OCI-LY3 (cell line): Measurements from ENCODE around the gene PTPRQ.

ENCODE experiments used
- H2AFZ ChIP-seq: fragments of 200-600, 300-600 bp; shearing (Covaris generic); 2 replicates; pipeline ENCODE4 v1.6.0; 2014; ENCODE audit warnings: antibody characterized with exemption, low read depth, low read length
- H3K27ac ChIP-seq: fragments of 200-600, 300-600 bp; sonication (generic); 2 replicates; pipeline ENCODE4 v1.5.1; 2014; ENCODE audit warnings: mild to moderate bottlenecking, low read length, moderate library complexity, mixed read lengths
- H3K27me3 ChIP-seq: fragments of 200-600, 300-600 bp; sonication (generic); 2 replicates; pipeline ENCODE4 v1.6.1; 2014; ENCODE audit warnings: low read depth, low read length, mixed read lengths
- H3K36me3 ChIP-seq: fragments of 200-600, 300-600 bp; sonication (generic); replicated peaks from 2 replicates; pipeline ENCODE3; 2014; ENCODE audit warnings: low read depth, low read length, mixed read lengths
- H3K4me1 ChIP-seq: fragments of 300-600, 200-600 bp; sonication (generic); 2 replicates; pipeline ENCODE4 v1.6.1; 2014; ENCODE audit warnings: low read length, mixed read lengths
- H3K4me2 ChIP-seq: fragments of 200-600, 300-600 bp; sonication (generic); 2 replicates; pipeline ENCODE4 v1.6.1; 2014; ENCODE audit warnings: low read length, mixed read lengths
- H3K4me3 ChIP-seq: fragments of 300-600, 200-600 bp; sonication (generic); 2 replicates; pipeline ENCODE4 v1.5.1; 2014; ENCODE audit warnings: antibody characterized with exemption, mild to moderate bottlenecking, low read length, moderate library complexity
- H3K79me2 ChIP-seq: fragments of 300-600, 200-600 bp; shearing (Covaris generic); 2 replicates; pipeline ENCODE4 v1.6.1; 2014; ENCODE audit warnings: mild to moderate bottlenecking, low read length, mixed read lengths
- H3K9ac ChIP-seq: fragments of 300-600, 200-600 bp; shearing (Covaris generic); 2 replicates; pipeline ENCODE4 v1.6.0; 2014; ENCODE audit warnings: mild to moderate bottlenecking, low read length, moderate library complexity
- H3K9me3 ChIP-seq: fragments of 200-600, 300-600 bp; shearing (Covaris generic); 2 replicates; pipeline ENCODE4 v1.6.1; 2014; ENCODE audit warnings: low read length, mixed read lengths; ENCODE audit not compliant: insufficient read depth
- H4K20me1 ChIP-seq: fragments of 200-600, 300-600 bp; sonication (generic); 2 replicates; pipeline ENCODE4 v1.6.1; 2016; ENCODE audit warnings: low read length, mixed read lengths; ENCODE audit not compliant: insufficient read depth
- EZH2phosphoT487 ChIP-seq: fragments of 200-600 bp; shearing (Covaris generic); IDR thresholded peaks from 2 replicates; pipeline ENCODE4 v1.6.1; 2018; ENCODE audit warnings: antibody characterized with exemption, mixed run types, low read depth
- TF ChIP-seq, protein P1 (sequence below): fragments of 200-600, 300-600 bp; sonication (generic); IDR thresholded peaks from 2 replicates; pipeline ENCODE4 v1.5.1; 2014; ENCODE audit warnings: antibody characterized with exemption, low read length, low read depth

PTPRQ gene

DNA sequence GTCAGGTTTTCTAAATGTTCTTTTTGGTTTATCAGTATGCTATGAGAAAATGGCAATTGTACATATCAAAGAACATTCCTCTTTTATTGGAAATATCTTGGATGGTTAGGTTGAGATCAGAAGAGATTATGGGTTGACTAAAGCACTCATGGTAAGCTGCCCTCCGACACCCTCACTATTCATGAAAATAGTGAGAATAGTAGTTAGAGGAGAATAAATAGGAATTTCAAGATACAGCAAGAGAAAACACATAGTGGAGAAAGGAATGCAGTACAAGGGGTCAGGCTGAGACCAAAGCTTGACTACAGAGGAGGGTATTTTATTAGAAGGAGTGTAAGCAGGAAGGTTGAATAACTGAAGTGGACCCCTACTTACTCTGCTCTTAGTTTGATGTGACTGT is 112.5 kb downstream of the PTPRQ start:
- TF ChIP-seq, protein P1, sequence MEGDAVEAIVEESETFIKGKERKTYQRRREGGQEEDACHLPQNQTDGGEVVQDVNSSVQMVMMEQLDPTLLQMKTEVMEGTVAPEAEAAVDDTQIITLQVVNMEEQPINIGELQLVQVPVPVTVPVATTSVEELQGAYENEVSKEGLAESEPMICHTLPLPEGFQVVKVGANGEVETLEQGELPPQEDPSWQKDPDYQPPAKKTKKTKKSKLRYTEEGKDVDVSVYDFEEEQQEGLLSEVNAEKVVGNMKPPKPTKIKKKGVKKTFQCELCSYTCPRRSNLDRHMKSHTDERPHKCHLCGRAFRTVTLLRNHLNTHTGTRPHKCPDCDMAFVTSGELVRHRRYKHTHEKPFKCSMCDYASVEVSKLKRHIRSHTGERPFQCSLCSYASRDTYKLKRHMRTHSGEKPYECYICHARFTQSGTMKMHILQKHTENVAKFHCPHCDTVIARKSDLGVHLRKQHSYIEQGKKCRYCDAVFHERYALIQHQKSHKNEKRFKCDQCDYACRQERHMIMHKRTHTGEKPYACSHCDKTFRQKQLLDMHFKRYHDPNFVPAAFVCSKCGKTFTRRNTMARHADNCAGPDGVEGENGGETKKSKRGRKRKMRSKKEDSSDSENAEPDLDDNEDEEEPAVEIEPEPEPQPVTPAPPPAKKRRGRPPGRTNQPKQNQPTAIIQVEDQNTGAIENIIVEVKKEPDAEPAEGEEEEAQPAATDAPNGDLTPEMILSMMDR = no peak
- TF ChIP-seq EZH2phosphoT487 = no peak
- H3K27me3 ChIP-seq = no peaks in the 10 kb centered on the region
- H3K79me2 ChIP-seq = no peaks in the 10 kb centered on the region
- no peak overlapping the region for H2AFZ ChIP-seq
- H3K9me3 ChIP-seq = no peaks in the 10 kb centered on the region
- H4K20me1 ChIP-seq = no peaks in the 10 kb centered on the region
- H3K9ac ChIP-seq = no peak overlapping the region
- H3K4me2 ChIP-seq = no peak overlapping the region
- no peak overlapping the region for H3K4me3 ChIP-seq
- no peaks in the 10 kb centered on the region for H3K36me3 ChIP-seq
- H3K27ac ChIP-seq = no peak overlapping the region
- peaks cover 10% of the 10 kb centered on the region for H3K4me1 ChIP-seq

DNA sequence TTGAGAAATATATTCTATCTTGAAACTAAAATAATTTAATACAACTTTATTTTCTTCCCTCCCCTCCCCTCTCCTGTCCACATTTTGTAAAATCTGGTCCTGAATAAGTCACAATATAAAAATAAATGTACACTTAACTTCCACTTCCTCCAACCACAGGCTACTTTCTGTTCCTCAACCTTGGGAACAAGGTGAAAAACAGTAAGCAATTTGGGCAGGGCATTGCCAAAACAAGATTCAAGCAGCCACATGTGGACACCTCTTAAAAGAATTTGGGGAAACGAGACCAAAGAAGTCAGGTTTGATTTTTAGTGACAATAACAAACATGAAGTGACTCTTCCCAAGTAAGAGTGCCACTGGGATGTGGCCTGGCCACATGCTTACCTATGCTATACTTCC is 115.7 kb downstream of the PTPRQ start:
- H3K79me2 ChIP-seq = no peaks in the 10 kb centered on the region
- no peak for TF ChIP-seq EZH2phosphoT487
- TF ChIP-seq, protein P1 = no peak
- no peak overlapping the region for H3K9ac ChIP-seq
- H3K36me3 ChIP-seq = no peaks in the 10 kb centered on the region
- peaks cover 10% of the 10 kb centered on the region for H3K4me1 ChIP-seq
- H3K4me3 ChIP-seq = no peak overlapping the region
- H4K20me1 ChIP-seq = no peaks in the 10 kb centered on the region
- peak overlapping the region; percentile 7; the same call in 1 of the 2 replicates for H3K4me2 ChIP-seq
- H3K27ac ChIP-seq = no peak overlapping the region
- H3K27me3 ChIP-seq = no peaks in the 10 kb centered on the region
- no peak overlapping the region for H2AFZ ChIP-seq
- no peaks in the 10 kb centered on the region for H3K9me3 ChIP-seq

- no peak for TF ChIP-seq EZH2phosphoT487
- TF ChIP-seq, protein P1 = no peak
- H3K4me1 ChIP-seq = peaks cover 17% of the 10 kb centered on the region
- H4K20me1 ChIP-seq = no peaks in the 10 kb centered on the region
- H3K27ac ChIP-seq = no peak overlapping the region
- H3K4me3 ChIP-seq = no peak overlapping the region
- no peaks in the 10 kb centered on the region for H3K36me3 ChIP-seq
- no peak overlapping the region for H3K9ac ChIP-seq
- H3K79me2 ChIP-seq = no peaks in the 10 kb centered on the region
- H3K4me2 ChIP-seq = no peak overlapping the region
- H3K9me3 ChIP-seq = no peaks in the 10 kb centered on the region
- no peaks in the 10 kb centered on the region for H3K27me3 ChIP-seq
- H2AFZ ChIP-seq = no peak overlapping the region
These were observed 121.2 kb downstream of the PTPRQ start for GRCh38 chr12:80565271-80565670.

DNA sequence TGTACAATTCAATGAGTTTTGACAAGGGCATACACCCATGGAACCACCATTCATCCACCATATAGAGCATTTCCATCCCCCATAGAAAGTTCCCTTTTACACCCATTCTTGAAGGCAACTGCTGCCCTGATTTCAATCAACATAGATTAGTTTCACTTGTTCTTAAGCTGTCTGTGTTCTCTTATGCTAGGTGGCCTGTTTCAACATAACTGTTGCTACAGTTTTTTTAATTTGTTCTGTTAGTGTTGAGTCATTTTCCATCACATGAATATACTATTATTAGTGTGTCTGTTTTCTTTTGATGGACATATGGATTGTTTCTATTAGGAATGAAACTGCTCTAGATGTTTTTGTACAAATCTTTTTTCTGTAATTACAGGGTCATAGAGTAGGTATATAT is 123.4 kb downstream of the PTPRQ start:
- no peak overlapping the region for H3K9ac ChIP-seq
- no peaks in the 10 kb centered on the region for H3K79me2 ChIP-seq
- H3K9me3 ChIP-seq = no peaks in the 10 kb centered on the region
- H2AFZ ChIP-seq = no peak overlapping the region
- H3K27me3 ChIP-seq = no peaks in the 10 kb centered on the region
- H4K20me1 ChIP-seq = no peaks in the 10 kb centered on the region
- H3K4me1 ChIP-seq = peaks cover 17% of the 10 kb centered on the region
- H3K36me3 ChIP-seq = no peaks in the 10 kb centered on the region
- H3K27ac ChIP-seq = no peak overlapping the region
- no peak overlapping the region for H3K4me3 ChIP-seq
- H3K4me2 ChIP-seq = no peak overlapping the region
- TF ChIP-seq EZH2phosphoT487 = no peak
- TF ChIP-seq, protein P1 = no peak
